COLO668 (cell line): ENCODE measurements around the gene RAB36.
A peak's percentile ranks its signal among the peaks of the same experiment; 100 is the strongest.

ENCODE experiments used
- DNase-seq: peaks from one replicate; lab custom pipeline; 2025; ENCODE audit not compliant: unreplicated experiment; lab: John Stamatoyannopoulos, UW

RAB36 gene

GRCh38 chr22:23157560-23158515, 12.6 kb downstream of the RAB36 start:
- no peak for DNase-seq

- no peak for DNase-seq
These were observed 13.4 kb downstream of the RAB36 start for GRCh38 chr22:23158516-23159290.

GRCh38 chr22:23159291-23159630, 14.0 kb downstream of the RAB36 start:
- no peak for DNase-seq

- no peak for DNase-seq
These were observed 15.8 kb downstream of the RAB36 start for GRCh38 chr22:23161029-23161428.

DNA sequence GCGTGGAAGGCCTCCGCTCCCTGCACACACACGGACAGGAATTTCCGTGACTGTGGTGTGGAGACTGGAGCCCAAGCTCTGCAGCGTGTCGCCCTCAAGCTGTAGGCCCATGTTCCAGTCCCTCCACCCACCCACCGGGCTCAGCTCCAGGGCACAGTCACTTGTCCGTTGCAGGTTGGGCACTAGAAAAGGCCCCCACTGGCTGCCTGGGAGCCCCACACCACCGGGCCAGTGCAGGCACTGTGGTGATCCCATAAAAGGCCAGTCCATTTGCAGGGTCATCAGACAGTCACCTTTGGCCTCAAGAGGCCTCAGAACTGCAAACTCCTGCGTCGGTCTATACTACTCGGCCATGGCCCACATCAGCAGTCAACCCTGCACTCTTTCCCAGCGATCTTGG, 16.3 kb downstream of the RAB36 start:
- no peak for DNase-seq

GRCh38 chr22:23163665-23164064, 18.4 kb downstream of the RAB36 start:
- DNase-seq = no peak

- no peak for DNase-seq
These were observed 18.8 kb downstream of the RAB36 start for GRCh38 chr22:23164091-23164490.

DNA sequence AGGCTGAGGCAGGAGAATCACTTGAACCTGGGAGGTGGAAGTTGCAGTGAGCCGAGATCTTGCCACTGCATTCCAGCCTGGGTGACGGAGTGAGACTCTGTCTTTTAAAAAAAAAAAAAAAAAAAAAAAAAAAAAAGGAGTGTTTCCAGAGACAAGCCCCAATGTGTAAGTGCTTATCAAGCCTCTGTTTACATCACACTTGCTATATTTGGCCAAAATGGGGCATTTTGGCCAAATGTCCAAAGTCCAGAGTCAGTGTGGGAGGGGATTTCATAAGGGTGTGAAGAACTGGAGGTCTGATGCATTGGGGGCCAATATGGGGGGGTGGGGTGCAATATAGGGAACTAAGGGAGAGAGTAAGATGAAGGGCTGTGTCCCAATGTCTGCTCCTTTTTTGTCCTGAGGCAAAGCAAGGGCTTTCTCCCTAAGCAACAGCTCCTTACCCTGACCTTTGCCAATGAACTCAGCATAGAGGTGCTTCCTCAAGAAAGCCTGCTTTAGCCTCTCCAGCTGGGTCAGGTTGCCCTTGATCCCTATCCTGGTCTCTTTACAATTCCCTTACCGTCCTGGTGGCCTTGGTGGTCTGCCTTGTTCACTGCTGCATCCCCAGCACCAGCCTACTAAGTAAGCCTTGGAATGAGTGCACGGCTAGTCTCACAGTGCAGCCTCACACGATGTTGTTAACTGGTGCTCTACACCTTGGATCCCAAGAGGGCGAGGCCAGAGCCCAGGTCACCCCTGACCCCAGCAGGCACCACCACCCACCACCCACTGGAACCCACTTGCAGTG, 21.0 kb downstream of the RAB36 start:
- no peak for DNase-seq

DNA sequence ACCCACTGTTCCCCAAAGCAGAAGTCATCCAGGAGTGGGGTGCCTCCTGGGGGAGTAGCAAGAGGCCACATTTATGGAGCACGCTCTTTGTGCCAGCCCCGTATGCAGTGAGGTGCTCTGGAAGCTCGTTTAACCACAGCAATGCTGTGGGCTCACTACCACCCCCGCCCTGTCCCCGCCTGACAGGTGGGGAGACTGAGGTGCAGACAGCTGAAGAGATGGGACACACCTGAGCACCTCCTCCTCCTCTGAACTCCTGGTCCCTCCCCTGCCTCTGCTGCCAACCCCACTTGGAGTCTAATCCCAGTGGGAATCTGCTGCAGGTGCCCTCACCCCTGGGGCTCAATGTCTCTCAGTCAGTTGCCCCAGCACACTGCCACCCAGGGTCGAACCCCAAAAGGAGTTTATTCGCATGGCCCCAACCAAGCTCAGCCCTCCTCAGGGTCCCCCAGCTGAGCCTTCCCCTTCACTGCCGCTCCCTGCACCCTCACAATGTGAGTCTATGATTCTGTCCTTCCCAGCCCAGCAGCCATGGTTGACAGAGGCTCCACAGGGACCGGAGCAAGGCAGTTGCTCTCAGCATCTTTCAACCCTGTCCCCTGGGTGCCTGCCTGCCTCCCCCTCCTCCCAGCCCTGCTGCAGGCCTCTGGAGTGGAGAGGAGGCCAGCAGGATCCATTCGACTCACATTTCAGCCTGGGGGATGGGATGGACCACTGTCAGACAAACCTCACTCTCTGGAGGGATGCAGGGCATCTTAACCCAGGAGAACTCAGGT, 21.8 kb downstream of the RAB36 start:
- no peak for DNase-seq

- DNase-seq = no peak
These were observed 23.2 kb downstream of the RAB36 start for GRCh38 chr22:23168391-23169042.

DNA sequence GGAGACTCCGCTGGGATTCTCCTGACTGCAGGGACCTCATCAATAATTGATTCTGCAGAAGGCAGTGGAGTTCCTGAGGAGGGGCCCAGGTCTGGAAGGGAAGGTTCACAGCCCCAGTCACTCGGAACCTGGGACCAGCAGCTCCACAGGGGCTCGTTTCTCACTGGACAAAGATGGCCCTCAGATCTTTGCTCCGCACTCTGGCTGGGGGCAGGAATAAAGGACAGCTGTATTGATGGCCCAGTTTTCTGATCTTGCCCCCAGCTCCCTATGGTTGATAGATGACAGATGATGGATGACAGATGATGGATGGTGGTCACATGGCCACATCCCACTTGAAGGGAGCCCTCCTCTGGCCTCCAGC, 23.7 kb downstream of the RAB36 start:
- no peak for DNase-seq

DNA sequence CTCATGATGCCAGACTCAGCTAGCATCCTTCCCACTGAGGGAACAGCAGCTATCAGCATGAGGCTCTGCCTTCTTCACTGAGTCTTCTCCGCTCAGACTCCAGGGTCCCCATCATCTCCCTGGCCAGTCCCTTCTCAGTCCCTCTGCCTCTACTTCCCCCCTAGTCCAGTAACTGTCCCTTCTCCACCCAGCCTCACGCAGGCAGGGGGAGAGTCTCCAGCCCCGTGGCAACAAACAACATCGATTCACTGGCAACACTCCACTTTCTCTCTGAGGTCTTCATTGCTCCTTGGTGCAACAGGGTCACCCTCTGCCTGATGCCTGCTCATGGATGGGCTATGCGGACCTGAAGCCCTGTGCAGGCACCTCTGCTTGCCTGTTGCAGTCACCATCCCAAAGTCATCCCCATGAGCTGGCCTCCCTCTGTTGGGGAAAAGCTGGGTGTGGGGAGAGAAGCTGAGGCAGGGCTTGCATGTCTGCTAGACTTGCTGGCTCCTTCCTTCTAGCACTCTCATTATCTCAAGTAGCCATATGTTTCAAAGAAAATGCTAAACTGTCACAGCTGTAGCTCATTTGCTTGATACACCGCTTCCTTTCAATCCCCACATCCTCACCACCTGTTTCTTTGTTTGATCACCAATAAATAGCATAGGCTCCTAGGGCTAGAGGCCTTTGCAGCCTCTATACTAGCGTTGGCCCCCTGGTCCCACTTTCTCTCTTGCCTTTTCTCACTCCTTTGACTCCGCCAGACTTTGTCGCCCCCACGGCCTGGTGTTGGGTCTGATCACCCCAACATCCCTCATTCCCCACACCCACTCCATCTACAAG, 30.8 kb downstream of the RAB36 start:
- DNase-seq = no peak

- no peak for DNase-seq
These were observed 31.4 kb downstream of the RAB36 start for GRCh38 chr22:23176645-23177027.

- DNase-seq = no peak
These were observed 31.9 kb downstream of the RAB36 start for GRCh38 chr22:23177197-23177596.

- DNase-seq = peak; percentile 72
These were observed 33.4 kb downstream of the RAB36 start for GRCh38 chr22:23178512-23179254.

GRCh38 chr22:23179381-23180299, 34.4 kb downstream of the RAB36 start:
- peak; percentile 59 for DNase-seq

- DNase-seq = peak; percentile 78
These were observed 35.1 kb downstream of the RAB36 start, which contains the start of gene BCR for GRCh38 chr22:23180301-23180892. Gene BCR, plus strand, starts transcription at chr22:23180509. Its CDS starts 452 bp downstream, at chr22:23180961.
